ENCODE data around the gene PSMB2.

PSMB2 gene

DNA sequence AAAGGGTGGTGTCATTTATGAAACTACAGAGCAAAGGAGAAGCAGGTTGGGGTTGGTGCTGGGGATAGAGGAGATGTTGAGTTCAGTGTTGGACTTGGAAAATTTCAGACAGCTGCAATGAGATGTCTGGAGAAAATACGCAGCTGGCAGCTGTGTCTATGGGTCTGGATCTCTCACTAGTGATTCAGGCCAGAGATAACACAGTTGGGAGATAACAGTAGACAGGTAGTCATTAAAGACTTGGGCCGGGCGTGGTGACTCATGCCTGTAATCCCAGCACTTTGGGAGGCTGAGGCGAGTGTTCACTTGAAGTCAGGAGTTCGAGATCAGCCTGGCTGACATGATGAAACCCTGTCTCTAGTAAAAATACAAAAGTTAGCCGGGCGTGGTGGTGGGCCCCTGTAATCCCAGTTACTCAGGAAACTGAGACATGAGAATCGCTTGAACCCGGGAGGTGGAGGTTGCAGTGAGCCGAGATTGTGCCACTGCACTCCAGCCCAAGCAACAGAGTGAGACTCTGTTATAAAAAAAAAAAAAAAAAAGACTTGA lies 70.7 kb downstream of the PSMB2 start:
- peak; percentile 75 for DNase-seq

DNA sequence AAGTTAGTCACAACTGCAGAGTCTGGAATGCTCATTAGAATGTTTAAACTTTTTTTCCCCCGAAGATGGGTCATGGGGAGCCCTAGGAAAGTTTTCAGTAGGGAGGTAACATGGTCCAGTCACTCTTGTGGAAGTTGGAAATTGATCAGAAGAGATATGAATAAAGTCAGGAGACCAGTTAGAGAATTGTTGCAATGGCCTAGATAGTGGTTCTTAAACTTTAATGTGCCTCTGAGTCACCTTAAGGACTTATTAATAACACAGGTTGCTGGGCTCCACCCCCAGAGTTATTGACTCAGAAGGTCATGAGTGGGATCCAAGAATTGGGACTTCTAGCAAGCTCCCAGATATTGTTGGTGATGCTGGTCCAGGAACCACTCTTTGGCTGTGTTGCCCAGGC lies 71.4 kb downstream of the PSMB2 start:
- DNase-seq: peak; percentile 51

- no peak for DNase-seq
These were observed 72.3 kb downstream of the PSMB2 start for GRCh38 chr1:35568975-35569395.

GRCh38 chr1:35567947-35568558 lies 73.3 kb downstream of the PSMB2 start:
- DNase-seq: no peak

GRCh38 chr1:35565742-35566133 lies 75.6 kb downstream of the PSMB2 start:
- DNase-seq: no peak

- DNase-seq: no peak
These were observed 76.2 kb downstream of the PSMB2 start for GRCh38 chr1:35564884-35565741.

GRCh38 chr1:35564037-35564883 lies 77.1 kb downstream of the PSMB2 start:
- peak; percentile 48 for DNase-seq

GRCh38 chr1:35563166-35563565 lies 78.2 kb downstream of the PSMB2 start:
- no peak for DNase-seq

- DNase-seq: no peak
These were observed 79.2 kb downstream of the PSMB2 start for GRCh38 chr1:35561972-35562680.

GRCh38 chr1:35561297-35561971 lies 79.9 kb downstream of the PSMB2 start:
- DNase-seq: no peak

DNA sequence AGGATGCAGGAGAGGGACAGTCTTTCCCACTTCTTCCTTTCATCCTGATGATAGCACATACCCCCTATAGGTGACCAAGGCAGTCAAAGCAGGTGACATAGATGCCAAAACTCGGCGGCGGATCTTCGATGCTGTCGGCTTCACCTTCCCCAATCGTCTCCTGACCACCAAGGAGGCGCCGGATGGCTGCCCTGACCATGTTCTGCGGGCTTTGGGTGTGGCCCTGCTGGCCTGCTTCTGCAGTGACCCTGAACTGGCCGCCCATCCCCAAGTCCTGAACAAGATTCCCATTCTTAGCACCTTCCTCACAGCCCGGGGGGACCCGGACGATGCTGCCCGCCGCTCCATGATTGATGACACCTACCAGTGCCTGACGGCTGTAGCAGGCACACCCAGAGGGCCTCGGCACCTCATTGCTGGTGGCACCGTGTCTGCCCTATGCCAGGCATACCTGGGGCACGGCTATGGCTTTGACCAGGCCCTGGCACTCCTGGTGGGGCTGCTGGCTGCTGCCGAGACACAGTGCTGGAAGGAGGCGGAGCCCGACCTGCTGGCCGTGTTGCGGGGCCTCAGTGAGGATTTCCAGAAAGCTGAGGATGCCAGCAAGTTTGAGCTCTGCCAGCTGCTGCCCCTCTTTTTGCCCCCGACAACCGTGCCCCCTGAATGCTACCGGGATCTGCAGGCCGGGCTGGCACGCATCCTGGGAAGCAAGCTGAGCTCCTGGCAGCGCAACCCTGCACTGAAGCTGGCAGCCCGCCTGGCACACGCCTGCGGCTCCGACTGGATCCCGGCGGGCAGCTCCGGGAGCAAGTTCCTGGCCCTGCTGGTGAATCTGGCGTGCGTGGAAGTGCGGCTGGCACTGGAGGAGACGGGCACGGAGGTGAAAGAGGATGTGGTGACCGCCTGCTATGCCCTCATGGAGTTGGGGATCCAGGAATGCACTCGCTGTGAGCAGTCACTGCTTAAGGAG lies 80.8 kb downstream of the PSMB2 start:
- peak; percentile 24 for DNase-seq

DNA sequence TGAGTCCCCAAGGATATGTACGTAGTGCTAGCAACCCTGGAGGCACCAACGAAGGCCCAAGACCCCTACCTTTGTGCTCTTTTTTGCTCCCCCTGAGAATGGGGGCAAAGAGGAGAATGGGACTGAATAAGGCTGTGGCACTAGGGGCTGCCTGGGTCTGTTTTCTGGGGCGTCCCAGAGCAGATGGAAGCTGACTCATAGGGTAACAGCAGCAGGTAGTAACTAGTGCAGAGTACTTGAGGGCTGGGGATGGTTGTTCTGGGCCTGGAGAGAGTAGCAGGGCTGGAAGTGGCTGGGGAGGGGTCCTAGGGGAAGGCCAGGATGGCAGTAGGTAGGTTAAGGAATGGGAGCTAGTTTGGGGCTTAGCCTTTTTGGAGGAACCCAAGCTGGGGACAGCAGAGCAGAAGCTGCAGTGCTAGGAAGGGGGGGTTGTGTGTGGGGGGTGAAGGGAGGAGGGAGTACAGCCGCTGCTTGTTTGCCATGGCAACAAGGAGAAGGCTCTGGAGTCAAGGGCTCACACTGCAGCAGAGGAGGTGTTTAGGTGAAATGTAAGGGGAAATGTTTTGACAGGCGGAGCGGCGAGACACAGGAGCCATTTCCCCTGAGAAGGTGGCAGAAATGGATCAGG lies 81.9 kb downstream of the PSMB2 start:
- DNase-seq: no peak

- no peak for DNase-seq
These were observed 82.7 kb downstream of the PSMB2 start for GRCh38 chr1:35558374-35559316.

DNA sequence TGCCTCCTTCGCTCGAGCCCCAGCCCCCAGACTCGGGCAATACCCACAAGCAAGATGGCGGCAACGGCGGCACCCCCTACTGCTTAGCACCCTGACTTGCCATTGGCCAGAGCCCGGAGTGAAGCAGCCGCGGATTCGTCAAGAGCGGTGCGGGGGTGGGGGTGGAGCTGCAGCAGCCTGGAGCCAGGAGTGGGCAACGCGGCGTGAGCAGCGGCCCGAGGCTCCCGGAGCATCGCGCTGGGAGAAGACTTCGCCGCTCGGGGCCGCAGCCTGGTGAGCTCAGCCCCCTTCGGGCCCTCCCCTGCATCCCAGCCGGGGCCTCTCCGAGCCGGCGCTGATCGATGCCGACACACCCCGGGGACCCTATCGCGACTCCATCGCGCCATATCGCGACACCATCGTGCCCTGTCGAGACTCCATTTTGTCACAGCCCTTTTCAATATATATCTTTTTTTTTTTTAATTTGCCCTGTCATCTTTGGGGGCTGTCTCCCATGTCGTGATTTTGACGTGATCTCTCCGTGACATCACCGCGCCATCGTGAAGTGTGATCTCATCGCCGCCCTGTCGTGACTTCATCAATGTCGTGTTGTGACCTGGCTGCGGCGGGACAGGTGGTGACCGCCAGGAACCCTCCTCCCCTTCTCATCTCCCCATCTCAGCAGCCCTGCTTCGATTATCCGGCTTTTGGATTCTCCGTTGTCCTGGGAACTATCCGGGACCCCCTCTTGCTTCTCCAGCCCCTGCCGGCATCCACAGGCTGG lies 83.5 kb downstream of the PSMB2 start, which contains the start of gene NCDN:
TSS of gene NCDN (plus strand) at position 189 of the 763 bp plus-strand sequence. CDS start at position 581, 392 bp downstream.
- DNase-seq: peak; percentile 97

- peak; percentile 41 for DNase-seq
These were observed 84.2 kb downstream of the PSMB2 start, which contains the start of gene KIAA0319L for GRCh38 chr1:35557118-35557610. Gene KIAA0319L (minus strand): TSS chr1:35557403. CDS start chr1:35554491, 2,912 bp downstream.

DNA sequence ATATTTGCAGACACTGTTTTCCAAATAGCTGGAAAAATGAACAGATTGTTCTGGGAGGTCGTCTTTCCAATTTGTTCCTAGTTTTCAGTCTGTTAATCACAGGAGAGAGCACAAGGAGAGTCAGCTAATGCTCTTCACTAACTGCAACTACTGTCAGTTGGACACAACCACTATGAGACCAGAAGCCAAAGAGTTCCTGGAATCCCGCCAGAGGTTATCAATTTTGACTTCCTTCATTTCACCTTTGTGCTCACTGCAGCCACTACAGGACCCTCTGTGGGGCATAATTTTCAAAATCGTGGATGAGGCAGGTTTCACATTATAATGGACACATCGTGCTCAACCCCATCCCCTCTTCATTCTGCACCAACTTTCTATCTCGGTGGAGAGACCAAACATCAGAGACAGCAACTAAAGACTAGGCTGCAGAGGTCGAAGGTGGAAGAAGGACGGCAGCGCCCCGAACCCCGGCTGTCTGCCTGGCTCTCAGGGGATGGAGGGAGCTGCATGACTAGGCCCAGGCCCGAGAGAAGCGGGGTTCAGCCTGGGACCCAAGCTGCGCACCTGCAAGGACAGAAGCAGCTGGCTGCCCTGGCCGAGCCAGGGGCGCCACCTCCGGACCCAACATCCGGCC lies 84.7 kb downstream of the PSMB2 start:
- no peak for DNase-seq

Data from NCI-H226 (cell line).